SK-N-SH (cell line): ENCODE results near the gene MICAL2. TPM values are rescaled to one million over a fixed set of nuclear protein-coding genes. Genes with fewer than 3 reads are reported as not detected.

Experiments
- CTCF ChIA-PET: fragments of 300-600, 350-600 bp; formaldehyde crosslinking; extraction: SDS; loops from one replicate; lab custom pipeline; 2021; lab: Yijun Ruan, JAX
- POLR2A ChIA-PET: fragments of 350-600 bp; sonication (Branson Sonifier 250); formaldehyde crosslinking; extraction: SDS; loops from one replicate; lab custom pipeline; 2020; ENCODE audit warnings: antibody characterized with exemption, inconsistent platforms; lab: Yijun Ruan, JAX
- DNase-seq: peaks from one replicate; pipeline ENCODE4 v3.0.0; 2012
- H2AFZ ChIP-seq: fragments of 200-600 bp; sonication (generic); 2 replicates; pipeline ENCODE4 v1.8.1; 2016; ENCODE audit warnings: antibody characterized with exemption, mild to moderate bottlenecking, low read depth
- H3F3A ChIP-seq: fragments of 200-600 bp; sonication (generic); replicated peaks from 2 replicates; pipeline ENCODE3; 2016; ENCODE audit warnings: antibody characterized with exemption, mild to moderate bottlenecking; ENCODE audit not compliant: insufficient read depth
- H3K27ac ChIP-seq, 2 experiments: fragments of 200-500 bp in 1 of 2; fragments of 200-600 bp in 1 of 2; sonication (Bioruptor generic) in 1 of 2; sonication (generic), shearing (Covaris generic) in 1 of 2; 2 replicates each; pipeline versions ENCODE4 v1.5.1 to v1.6.1; 2014 to 2016; ENCODE audit warnings: low read depth in 2 of 2, inconsistent platforms in 1 of 2, low read length in 1 of 2, mild to moderate bottlenecking in 1 of 2, mixed read lengths in 1 of 2
- H3K27me3 ChIP-seq: fragments of 200-600 bp; sonication (generic), shearing (Covaris generic); 2 replicates; pipeline ENCODE4 v1.6.1; 2016; ENCODE audit warnings: mixed run types; ENCODE audit not compliant: insufficient read depth
- H3K36me3 ChIP-seq, 2 experiments: fragments of 200-500 bp in 1 of 2; fragments of 200-600 bp in 1 of 2; sonication (Bioruptor generic) in 1 of 2; sonication (generic) in 1 of 2; replicated peaks in 1 of 2; 2 replicates each; pipeline versions ENCODE3 to v1.5.1; 2014 to 2016; ENCODE audit warnings: low read length in 1 of 2, mild to moderate bottlenecking in 1 of 2; ENCODE audit not compliant: insufficient read depth in 2 of 2, control insufficient read depth in 1 of 2
- H3K4me1 ChIP-seq, 2 experiments: fragments of 200-500 bp in 1 of 2; fragments of 200-600 bp in 1 of 2; sonication (Bioruptor generic) in 1 of 2; sonication (generic), shearing (Covaris generic) in 1 of 2; 2 replicates each; pipeline versions ENCODE4 v1.5.1 to v1.6.1; 2014 to 2016; ENCODE audit warnings: low read depth in 1 of 2, low read length in 1 of 2, mixed run types in 1 of 2; ENCODE audit not compliant: insufficient read depth in 2 of 2, control insufficient read depth in 1 of 2
- H3K4me2 ChIP-seq: fragments of 200-600 bp; sonication (generic), shearing (Covaris generic); 2 replicates; pipeline ENCODE4 v1.6.1; 2017; ENCODE audit warnings: mixed run types
- H3K4me3 ChIP-seq, 2 experiments: fragments of 200-500 bp in 1 of 2; fragments of 200-600 bp in 1 of 2; sonication (Bioruptor generic) in 1 of 2; sonication (generic), shearing (Covaris generic) in 1 of 2; 2 replicates each; pipeline versions ENCODE4 v1.5.1 to v1.8.1; 2014 to 2016; ENCODE audit warnings: low read depth in 2 of 2, inconsistent platforms in 1 of 2, low read length in 1 of 2, mild to moderate bottlenecking in 1 of 2, mixed read lengths in 1 of 2, moderate library complexity in 1 of 2
- H3K79me2 ChIP-seq: fragments of 200-600 bp; sonication (generic); 2 replicates; pipeline ENCODE4 v1.8.1; 2017; ENCODE audit warnings: mild to moderate bottlenecking; ENCODE audit not compliant: insufficient read depth
- H3K9ac ChIP-seq: fragments of 200-600 bp; sonication (generic); 2 replicates; pipeline ENCODE4 v1.6.1; 2017; ENCODE audit warnings: mixed run types
- H3K9me2 ChIP-seq: fragments of 200-600 bp; sonication (generic); 2 replicates; pipeline ENCODE4 v1.6.1; 2017; ENCODE audit warnings: mixed run types
- H3K9me3 ChIP-seq: fragments of 200-600 bp; sonication (generic); 2 replicates; pipeline ENCODE4 v1.6.1; 2017; ENCODE audit warnings: mixed run types, mild to moderate bottlenecking, moderate library complexity
- H4K20me1 ChIP-seq: fragments of 200-600 bp; sonication (generic); 2 replicates; pipeline ENCODE4 v1.6.1; 2017; ENCODE audit warnings: mild to moderate bottlenecking, mixed run types; ENCODE audit not compliant: insufficient read depth
- CTCF ChIP-seq: fragments of 200-600 bp; sonication (generic); IDR thresholded peaks from 2 replicates; pipeline ENCODE4 v1.6.1; 2017; ENCODE audit warnings: antibody characterized with exemption, mild to moderate bottlenecking, moderate library complexity
- ELF1 ChIP-seq: IDR thresholded peaks from 2 replicates; pipeline ENCODE4 v1.4.0; 2012
- EP300 ChIP-seq, 2 experiments: IDR thresholded peaks; 2 replicates each; pipeline versions ENCODE4 v1.4.0 to v1.6.1; 2012; ENCODE audit warnings: borderline replicate concordance in 1 of 2, low read depth in 1 of 2, low read length in 1 of 2
- EZH2phosphoT487 ChIP-seq: fragments of 200-600 bp; sonication (generic); IDR thresholded peaks from 2 replicates; pipeline ENCODE4 v1.6.1; 2017; ENCODE audit warnings: low read depth, mixed run types, mild to moderate bottlenecking, antibody characterized with exemption, moderate library complexity, borderline replicate concordance
- FOXJ3 ChIP-seq: sonication (generic); formaldehyde crosslinking; IDR thresholded peaks from 2 replicates; pipeline ENCODE4 v1.5.1; 2020; ENCODE audit warnings: mild to moderate bottlenecking, missing genetic modification reagents
- GATA2 ChIP-seq: sonication (generic); formaldehyde crosslinking; IDR thresholded peaks from 2 replicates; pipeline ENCODE4 v1.5.0; 2020; ENCODE audit warnings: mild to moderate bottlenecking, missing genetic modification reagents
- JUND ChIP-seq: IDR thresholded peaks from 2 replicates; pipeline ENCODE4 v1.4.0; 2012
- MXI1 ChIP-seq: IDR thresholded peaks from 2 replicates; pipeline ENCODE4 v1.6.1; 2012; ENCODE audit warnings: mild to moderate bottlenecking, low read depth, low read length, improper control_type of control experiment
- RAD21 ChIP-seq: IDR thresholded peaks from 2 replicates; pipeline ENCODE4 v1.6.1; 2012; ENCODE audit warnings: mild to moderate bottlenecking, low read length
- REST ChIP-seq: IDR thresholded peaks from 2 replicates; pipeline ENCODE4 v1.6.1; 2012; ENCODE audit warnings: mild to moderate bottlenecking, low read depth, low read length, moderate library complexity
- RXRA ChIP-seq: IDR thresholded peaks from 2 replicates; pipeline ENCODE4 v1.4.0; 2012; ENCODE audit warnings: low read depth, mild to moderate bottlenecking, borderline replicate concordance
- SMC3 ChIP-seq: IDR thresholded peaks from 2 replicates; pipeline ENCODE4 v1.6.1; 2012; ENCODE audit warnings: low read depth, low read length, improper control_type of control experiment
- TAF1 ChIP-seq: IDR thresholded peaks from 2 replicates; pipeline ENCODE4 v1.6.1; 2012; ENCODE audit warnings: low read depth, mild to moderate bottlenecking, low read length, moderate library complexity, borderline replicate concordance
- TCF12 ChIP-seq: IDR thresholded peaks from 2 replicates; pipeline ENCODE4 v1.4.0; 2012
- TEAD4 ChIP-seq: IDR thresholded peaks from 2 replicates; pipeline ENCODE4 v1.4.0; 2012; ENCODE audit warnings: mild to moderate bottlenecking, borderline replicate concordance; ENCODE audit not compliant: insufficient read depth
- ZBTB33 ChIP-seq: IDR thresholded peaks from 2 replicates; pipeline ENCODE4 v1.4.0; 2012; ENCODE audit warnings: low read depth, borderline replicate concordance
- WGBS: methylation state at CpG from one replicate; pipeline ENCODE4 v1.1.6; 2017; ENCODE audit warnings: low lambda C conversion rate; 5-methylcytosine and 5-hydroxymethylcytosine counted together
- polyA plus RNA-seq, 3 experiments: library from polyadenylated mRNA; depleted of rRNA; stranded (reverse); fragments of >200 nt; gene quantifications; 2 replicates each; pipeline ENCODE4 v1.2.3, GENCODE V29; 2012
- TF ChIP-seq, protein P1 (sequence below): IDR thresholded peaks from 2 replicates; pipeline ENCODE4 v1.4.0; 2012; ENCODE audit warnings: low read depth, borderline replicate concordance
- TF ChIP-seq, protein P2 (sequence below): fragments of 150-350 bp; IDR thresholded peaks from 2 replicates; pipeline ENCODE4 v1.6.1; 2017; ENCODE audit warnings: antibody characterized with exemption, low read length, low read depth, borderline replicate concordance

Gene MICAL2
- polyA plus RNA-seq, 1 of the 3 experiments (the other 2 are of a cell fraction) = 54.6 TPM

DNA sequence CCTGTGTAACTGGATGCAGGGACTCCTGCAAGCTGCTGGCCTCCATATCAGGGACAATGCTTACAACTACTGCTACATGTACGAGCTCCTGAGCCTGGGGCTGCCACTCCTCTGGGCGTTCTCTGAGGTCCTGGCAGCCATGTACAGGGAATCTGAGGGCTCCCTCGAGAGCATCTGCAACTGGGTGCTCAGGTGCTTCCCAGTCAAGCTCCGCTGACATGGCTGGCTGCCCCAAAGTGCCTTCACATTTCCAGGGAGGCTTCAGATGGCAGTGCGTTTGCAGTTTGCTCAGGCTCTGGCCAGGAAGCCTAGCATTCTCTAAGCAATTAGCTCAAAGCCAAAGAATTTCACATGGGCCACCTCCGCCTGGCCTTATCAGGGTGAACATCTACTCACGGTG, 149.6 kb downstream of the MICAL2 start:
- Histone ChIP-seq H2AFZ (no peak overlapping the region), H3K4me1 (peaks cover 0 to 18% of the 10 kb centered on the region in 2 experiments; a peak in 2 of 4 replicates), H3K9me2 (no peaks in the 10 kb centered on the region), H3K27me3 (no peaks in the 10 kb centered on the region), H3K36me3 (peaks cover 53 to 77% of the 10 kb centered on the region in 2 experiments), H4K20me1 (no peaks in the 10 kb centered on the region), H3K4me2 (no peak overlapping the region), H3F3A (peaks cover 43% of the 10 kb centered on the region), H3K4me3 (no peak overlapping the region), H3K9ac (no peak overlapping the region), H3K27ac (no peak overlapping the region), H3K9me3 (no peaks in the 10 kb centered on the region), H3K79me2 (peaks cover 5% of the 10 kb centered on the region; the same call in 1 of the 2 replicates)
- ChIA-PET POLR2A (no interaction called here), CTCF (interaction anchor here (1.0 to 1.8 kb wide), 3 partner anchors 22 to 212 kb away, joined by 3 to 7 read pairs (median 5); no protein-coding TSS in a partner anchor)
- TF ChIP-seq CTCF (no peak), ZBTB33 (no peak), RAD21 (no peak), JUND (no peak), MXI1 (no peak), TAF1 (no peak), EP300 (IDR thresholded peaks at IDR 0.05; ENCODE audit: borderline replicate concordance in 1 of 2, low read depth in 1 of 2, low read length in 1 of 2) (no peak), TEAD4 (no peak), FOXJ3 (no peak), TCF12 (no peak), SMC3 (no peak), EZH2phosphoT487 (no peak), REST (no peak), RXRA (no peak), ELF1 (no peak), GATA2 (no peak)
- TF ChIP-seq, protein P1, sequence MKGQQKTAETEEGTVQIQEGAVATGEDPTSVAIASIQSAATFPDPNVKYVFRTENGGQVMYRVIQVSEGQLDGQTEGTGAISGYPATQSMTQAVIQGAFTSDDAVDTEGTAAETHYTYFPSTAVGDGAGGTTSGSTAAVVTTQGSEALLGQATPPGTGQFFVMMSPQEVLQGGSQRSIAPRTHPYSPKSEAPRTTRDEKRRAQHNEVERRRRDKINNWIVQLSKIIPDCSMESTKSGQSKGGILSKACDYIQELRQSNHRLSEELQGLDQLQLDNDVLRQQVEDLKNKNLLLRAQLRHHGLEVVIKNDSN = no peak
- TF ChIP-seq, protein P2, sequence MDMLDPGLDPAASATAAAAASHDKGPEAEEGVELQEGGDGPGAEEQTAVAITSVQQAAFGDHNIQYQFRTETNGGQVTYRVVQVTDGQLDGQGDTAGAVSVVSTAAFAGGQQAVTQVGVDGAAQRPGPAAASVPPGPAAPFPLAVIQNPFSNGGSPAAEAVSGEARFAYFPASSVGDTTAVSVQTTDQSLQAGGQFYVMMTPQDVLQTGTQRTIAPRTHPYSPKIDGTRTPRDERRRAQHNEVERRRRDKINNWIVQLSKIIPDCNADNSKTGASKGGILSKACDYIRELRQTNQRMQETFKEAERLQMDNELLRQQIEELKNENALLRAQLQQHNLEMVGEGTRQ = no peak
- WGBS = 78% methylated on average over 3 of the region's 7 CpGs
- no peak for DNase-seq
